HepG2 (cell line): ENCODE data around the gene PUDP.

Experiments
- ELF4 ChIP-seq: sonication (generic); formaldehyde crosslinking; IDR thresholded peaks from 2 replicates; pipeline ENCODE4 v1.5.0; 2020; ENCODE audit warnings: missing genetic modification reagents, mild to moderate bottlenecking, moderate library complexity, borderline replicate concordance
- PBX3 ChIP-seq: sonication (generic); formaldehyde crosslinking; IDR thresholded peaks from 2 replicates; pipeline ENCODE4 v1.8.1; 2023; ENCODE audit warnings: missing genetic modification reagents, inconsistent platforms, borderline replicate concordance
- PHF8 ChIP-seq: sonication (generic); formaldehyde crosslinking; IDR thresholded peaks from 2 replicates; pipeline ENCODE4 v1.5.0; 2020; ENCODE audit warnings: missing genetic modification reagents
- POLR2A ChIP-seq, 2 experiments: IDR thresholded peaks; 2 replicates each; pipeline ENCODE4 v1.6.1; 2011; ENCODE audit warnings: low read depth in 2 of 2, low read length in 2 of 2, mild to moderate bottlenecking in 1 of 2, moderate library complexity in 1 of 2; ENCODE audit not compliant: insufficient read depth in 1 of 2
- POLR2AphosphoS5 ChIP-seq: IDR thresholded peaks from 2 replicates; pipeline ENCODE4 v1.6.1; 2012; ENCODE audit warnings: low read depth, low read length

GRCh38 chrX:7061429-7061828 lies 86.5 kb downstream of the PUDP start:
- TF ChIP-seq POLR2A (IDR thresholded peaks at IDR 0.05; ENCODE audit: insufficient read depth in 1 of 2, low read depth in 2 of 2, low read length in 2 of 2) (no peak), POLR2AphosphoS5 (no peak), PBX3 (CRISPR knock-in tag) (no peak), PHF8 (no peak), ELF4 (CRISPR knock-in tag) (no peak)
